ENCODE data around the gene ADCY10.

Gene ADCY10

DNA sequence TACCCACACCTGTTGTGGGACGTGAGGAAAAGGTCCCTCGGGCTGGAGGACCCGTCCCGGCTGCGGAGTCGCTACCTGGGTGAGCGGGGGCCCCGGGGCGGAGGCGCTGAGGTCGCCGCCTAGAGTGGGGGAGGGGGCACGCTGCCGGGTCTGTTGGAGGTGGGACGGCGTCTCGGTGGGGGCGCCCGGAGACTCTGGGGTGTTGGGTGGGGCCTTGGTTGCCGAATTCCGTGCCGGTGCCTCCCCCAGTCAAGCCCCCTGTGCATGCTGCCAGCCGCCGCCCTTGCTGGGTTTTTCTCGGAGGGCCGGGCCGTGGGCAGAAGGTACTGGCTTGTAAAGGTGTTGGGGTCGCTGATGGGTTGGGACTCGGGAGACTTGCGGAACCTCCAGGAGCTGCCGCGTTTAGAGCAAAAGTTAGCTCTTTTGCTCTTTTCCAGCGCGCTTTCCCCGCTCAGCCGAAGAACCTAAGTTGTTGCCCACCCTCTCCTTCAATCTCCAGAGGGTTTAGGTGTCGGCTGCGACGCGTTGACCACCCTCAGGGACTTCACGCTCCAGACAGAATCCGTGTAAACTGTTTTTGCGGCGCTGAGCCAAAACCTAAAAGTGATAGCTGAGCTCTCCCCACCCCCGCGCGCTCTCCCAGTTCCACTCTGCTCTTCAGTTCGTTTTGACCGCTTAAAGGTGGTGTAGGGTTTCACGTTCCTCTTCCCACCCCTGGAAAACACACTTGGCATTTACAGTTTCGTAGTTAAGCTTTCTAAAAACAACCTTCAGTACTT, 23.2 kb upstream of the ADCY10 start, which contains the start of gene MPC2:
TSS of gene MPC2 (minus strand) at position 143 of the 779 bp plus-strand sequence. CDS start 1,231 bp downstream, outside the sequence.
- H3K4me1 ChIP-seq (ENCODE audit: control insufficient read depth, low read depth, low read length): no peaks in the 10 kb centered on the region
- H3K23ac ChIP-seq (ENCODE audit: low read length): peak within 1 kb of the TSS; percentile 24
- H2AK5ac ChIP-seq (ENCODE audit: low read length): no peak within 1 kb of the TSS
- H4K8ac ChIP-seq (ENCODE audit: low read depth, low read length): no peak within 1 kb of the TSS
- WGBS (ENCODE audit: extremely low coverage, insufficient coverage, low lambda C conversion rate): no CpG with 5 or more reads among the region's 51 CpGs
- H2BK5ac ChIP-seq (ENCODE audit: low read length): peak within 1 kb of the TSS; percentile 57
- peak within 1 kb of the TSS; percentile 94 for H3K56ac ChIP-seq (ENCODE audit: low read length)
- no peak within 1 kb of the TSS for H4K5ac ChIP-seq (ENCODE audit: low read length)
- H3K79me2 ChIP-seq (ENCODE audit: control insufficient read depth, insufficient read depth, low read length): peaks cover 35% of the 10 kb centered on the region
- H3K9ac ChIP-seq (ENCODE audit: low read length): peak within 1 kb of the TSS; percentile 83
- peak; percentile 88 for DNase-seq
- peak within 1 kb of the TSS; percentile 98 for H3K4ac ChIP-seq (ENCODE audit: low read depth, low read length)
- H3K27ac ChIP-seq (ENCODE audit: low read depth, low read length): peak within 1 kb of the TSS; percentile 95
- H3K36me3 ChIP-seq (ENCODE audit: control insufficient read depth, insufficient read depth, low read length): no peaks in the 10 kb centered on the region
- peak within 1 kb of the TSS; percentile 57 for H3K4me2 ChIP-seq (ENCODE audit: low read length)
- H3K27me3 ChIP-seq (ENCODE audit: insufficient read depth, low read length, poor library complexity): no peaks in the 10 kb centered on the region
- H3K4me3 ChIP-seq (ENCODE audit: low read length): peak within 1 kb of the TSS; percentile 50
- no peak within 1 kb of the TSS for H2BK15ac ChIP-seq (replicated peaks; ENCODE audit: low read depth)
- H3K79me1 ChIP-seq (ENCODE audit: low read length): no peaks in the 10 kb centered on the region
- peak within 1 kb of the TSS; percentile 51 for H2BK120ac ChIP-seq (ENCODE audit: low read depth, low read length)
- peak within 1 kb of the TSS; percentile 81 for H3K18ac ChIP-seq (ENCODE audit: low read length)

DNA sequence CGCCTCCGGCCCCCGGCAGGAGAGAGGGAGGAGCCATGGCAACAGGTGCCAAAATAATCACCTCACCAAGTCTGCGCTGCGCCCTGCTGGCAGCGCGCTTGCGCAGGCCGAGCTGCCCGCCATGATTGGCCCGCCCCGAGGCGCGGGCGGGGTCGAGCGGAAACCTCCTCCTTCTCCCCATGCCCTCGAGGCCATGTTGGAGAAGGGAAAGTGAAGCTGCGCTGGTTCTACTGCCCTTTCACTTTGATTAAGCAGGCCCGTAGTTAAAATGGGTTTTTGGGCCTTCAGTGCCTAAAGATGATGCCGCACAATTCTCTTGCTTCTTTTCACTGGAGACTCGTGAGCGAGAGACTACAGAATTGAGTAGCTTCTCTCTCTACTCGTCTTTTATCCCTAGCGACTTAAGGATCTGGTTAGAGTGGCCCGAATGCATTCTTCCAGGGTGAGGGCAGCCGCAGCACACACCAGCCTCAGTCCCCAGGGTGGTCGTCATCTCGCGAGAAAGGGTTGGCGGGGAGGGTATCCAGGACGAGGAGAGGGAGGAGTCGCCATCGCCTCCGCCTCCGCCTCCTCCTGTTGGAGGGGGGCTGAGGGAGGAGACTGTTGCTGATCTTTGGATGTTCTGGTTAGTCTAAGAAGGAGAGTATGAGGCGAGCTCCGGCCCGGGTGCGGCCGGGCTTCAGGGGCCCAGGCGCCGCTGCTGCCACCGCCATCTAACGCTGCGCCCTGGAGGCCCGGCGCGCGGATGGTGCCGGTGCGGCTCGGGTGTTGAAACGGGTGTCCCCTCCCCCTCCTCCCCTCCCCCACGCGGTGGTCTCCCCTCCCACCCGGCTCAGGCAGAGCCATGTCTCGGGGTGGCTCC, 22.4 kb upstream of the ADCY10 start, which contains the start of gene DCAF6:
TSS of gene DCAF6 (plus strand) at position 616 of the 862 bp plus-strand sequence. CDS start at position 845, 229 bp downstream.
- peak within 1 kb of the TSS; percentile 98 for H3K4ac ChIP-seq (ENCODE audit: low read depth, low read length)
- no peak within 1 kb of the TSS for H4K5ac ChIP-seq (ENCODE audit: low read length)
- H3K4me3 ChIP-seq (ENCODE audit: low read length): peak within 1 kb of the TSS; percentile 76
- H3K18ac ChIP-seq (ENCODE audit: low read length): peak within 1 kb of the TSS; percentile 81
- H3K27me3 ChIP-seq (ENCODE audit: insufficient read depth, low read length, poor library complexity): no peaks in the 10 kb centered on the region
- peak within 1 kb of the TSS; percentile 84 for H3K9ac ChIP-seq (ENCODE audit: low read length)
- no peaks in the 10 kb centered on the region for H3K4me1 ChIP-seq (ENCODE audit: control insufficient read depth, low read depth, low read length)
- no CpG with 5 or more reads among the region's 58 CpGs for WGBS (ENCODE audit: extremely low coverage, insufficient coverage, low lambda C conversion rate)
- no peak within 1 kb of the TSS for H4K8ac ChIP-seq (ENCODE audit: low read depth, low read length)
- DNase-seq: peak; percentile 99
- no peaks in the 10 kb centered on the region for H3K79me1 ChIP-seq (ENCODE audit: low read length)
- H2AK5ac ChIP-seq (ENCODE audit: low read length): no peak within 1 kb of the TSS
- no peak within 1 kb of the TSS for H2BK15ac ChIP-seq (replicated peaks; ENCODE audit: low read depth)
- peak within 1 kb of the TSS; percentile 24 for H3K23ac ChIP-seq (ENCODE audit: low read length)
- H3K36me3 ChIP-seq (ENCODE audit: control insufficient read depth, insufficient read depth, low read length): no peaks in the 10 kb centered on the region
- peak within 1 kb of the TSS; percentile 88 for H3K4me2 ChIP-seq (ENCODE audit: low read length)
- H2BK120ac ChIP-seq (ENCODE audit: low read depth, low read length): peak within 1 kb of the TSS; percentile 51
- H3K79me2 ChIP-seq (ENCODE audit: control insufficient read depth, insufficient read depth, low read length): peaks cover 27% of the 10 kb centered on the region
- peak within 1 kb of the TSS; percentile 94 for H3K56ac ChIP-seq (ENCODE audit: low read length)
- peak within 1 kb of the TSS; percentile 95 for H3K27ac ChIP-seq (ENCODE audit: low read depth, low read length)
- peak within 1 kb of the TSS; percentile 57 for H2BK5ac ChIP-seq (ENCODE audit: low read length)

DNA sequence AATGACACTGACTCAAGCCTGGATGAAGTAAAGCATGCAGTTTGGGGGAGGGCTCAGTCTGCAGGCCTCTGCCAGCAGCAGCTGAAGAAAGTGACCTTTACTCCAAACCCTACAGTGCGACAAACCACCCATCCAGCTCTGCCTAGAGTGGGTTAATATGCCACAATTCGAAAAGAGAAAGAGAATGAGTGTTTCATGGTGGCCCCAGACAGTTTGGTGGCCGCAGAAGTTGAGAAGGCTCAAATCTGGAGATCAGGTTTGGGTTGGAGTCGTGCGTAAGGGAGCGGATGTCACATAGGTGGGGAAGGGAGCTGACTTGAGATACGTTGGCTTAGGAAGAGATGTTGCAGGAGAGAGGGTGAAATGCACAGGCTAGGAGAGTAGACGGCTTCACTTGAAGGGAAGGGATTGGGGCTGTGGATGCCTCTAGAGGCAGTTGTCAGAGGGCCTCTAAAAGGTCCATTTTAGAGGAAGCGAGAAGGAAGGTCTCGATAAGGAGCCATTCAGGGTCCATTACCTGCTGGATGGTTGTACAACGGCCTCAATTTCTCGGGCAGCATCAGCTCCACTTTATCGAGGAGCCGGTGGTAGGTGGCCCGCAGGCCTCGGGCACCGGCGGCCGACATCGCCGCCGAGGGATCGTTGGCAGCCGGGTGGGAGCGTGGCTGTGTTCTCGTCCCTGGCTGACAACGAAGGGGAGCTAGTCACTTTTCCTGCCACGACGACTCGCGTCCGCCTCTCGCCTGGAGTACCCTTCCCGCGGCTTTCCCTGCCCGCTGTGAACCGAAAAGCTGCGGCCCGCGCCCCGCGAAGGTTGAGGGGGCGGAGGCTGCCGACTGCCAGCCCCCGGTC, 21.5 kb upstream of the ADCY10 start:
- Histone ChIP-seq H3K27me3 (ENCODE audit: insufficient read depth, low read length, poor library complexity) (no peaks in the 10 kb centered on the region), H3K56ac (ENCODE audit: low read length) (peak overlapping the region; percentile 80), H3K18ac (ENCODE audit: low read length) (no peak overlapping the region), H4K5ac (ENCODE audit: low read length) (no peak overlapping the region), H3K4ac (ENCODE audit: low read depth, low read length) (no peak overlapping the region), H2BK15ac (replicated peaks; ENCODE audit: low read depth) (no peak overlapping the region), H3K9ac (ENCODE audit: low read length) (peak overlapping the region; percentile 84), H3K4me1 (ENCODE audit: control insufficient read depth, low read depth, low read length) (no peaks in the 10 kb centered on the region), H2BK120ac (ENCODE audit: low read depth, low read length) (no peak overlapping the region), H2BK5ac (ENCODE audit: low read length) (no peak overlapping the region), H3K79me1 (ENCODE audit: low read length) (no peaks in the 10 kb centered on the region), H2AK5ac (ENCODE audit: low read length) (no peak overlapping the region), H4K8ac (ENCODE audit: low read depth, low read length) (no peak overlapping the region), H3K4me2 (ENCODE audit: low read length) (peak overlapping the region; percentile 88), H3K23ac (ENCODE audit: low read length) (no peak overlapping the region), H3K4me3 (ENCODE audit: low read length) (peak overlapping the region; percentile 76), H3K79me2 (ENCODE audit: control insufficient read depth, insufficient read depth, low read length) (peaks cover 21% of the 10 kb centered on the region), H3K27ac (ENCODE audit: low read depth, low read length) (no peak overlapping the region), H3K36me3 (ENCODE audit: control insufficient read depth, insufficient read depth, low read length) (no peaks in the 10 kb centered on the region)
- no CpG with 5 or more reads among the region's 45 CpGs for WGBS (ENCODE audit: extremely low coverage, insufficient coverage, low lambda C conversion rate)
- peak; percentile 82 for DNase-seq

DNA sequence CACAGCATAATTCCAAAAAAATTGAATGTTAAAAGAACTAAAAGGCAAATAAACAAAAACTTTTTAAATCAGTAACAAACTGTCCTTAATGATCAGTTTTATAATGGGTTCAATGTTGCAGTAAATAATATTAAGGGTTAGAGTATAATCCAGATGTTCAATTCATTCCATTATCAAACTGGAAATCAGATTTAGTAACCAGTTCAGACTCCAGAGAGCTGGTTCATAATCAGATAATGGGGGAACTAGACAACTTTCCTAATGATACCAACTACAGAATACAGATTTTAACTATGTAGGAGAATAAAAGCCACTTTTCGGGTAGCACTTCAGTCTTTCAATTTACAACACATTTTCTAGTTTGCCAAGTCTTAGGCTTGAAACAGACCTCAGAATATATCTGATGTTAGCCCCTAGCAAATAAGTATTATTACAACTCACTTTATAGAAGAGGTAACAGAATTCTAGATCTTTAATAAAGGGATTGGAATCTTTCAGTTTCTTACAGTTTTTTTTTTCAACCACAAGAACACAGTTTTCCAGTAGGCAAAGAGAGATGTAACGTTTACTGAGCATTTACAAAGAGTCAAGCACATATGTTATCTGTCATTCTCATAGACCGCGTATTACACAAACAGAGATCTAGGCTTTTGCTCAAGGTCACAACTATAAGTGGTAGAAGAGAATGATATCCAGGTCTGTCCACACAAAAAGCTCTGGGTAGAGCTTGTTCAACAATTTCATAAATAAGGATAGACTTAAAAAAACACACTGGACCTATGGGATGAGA, 20.7 kb upstream of the ADCY10 start:
- no peak overlapping the region for H2AK5ac ChIP-seq (ENCODE audit: low read length)
- H3K27me3 ChIP-seq (ENCODE audit: insufficient read depth, low read length, poor library complexity): no peaks in the 10 kb centered on the region
- H3K23ac ChIP-seq (ENCODE audit: low read length): no peak overlapping the region
- peak overlapping the region; percentile 76 for H3K4me3 ChIP-seq (ENCODE audit: low read length)
- peak overlapping the region; percentile 88 for H3K4me2 ChIP-seq (ENCODE audit: low read length)
- DNase-seq: no peak
- no peak overlapping the region for H3K4ac ChIP-seq (ENCODE audit: low read depth, low read length)
- H3K18ac ChIP-seq (ENCODE audit: low read length): no peak overlapping the region
- peaks cover 18% of the 10 kb centered on the region for H3K79me2 ChIP-seq (ENCODE audit: control insufficient read depth, insufficient read depth, low read length)
- H4K8ac ChIP-seq (ENCODE audit: low read depth, low read length): no peak overlapping the region
- no peak overlapping the region for H2BK15ac ChIP-seq (replicated peaks; ENCODE audit: low read depth)
- no peak overlapping the region for H3K27ac ChIP-seq (ENCODE audit: low read depth, low read length)
- no peaks in the 10 kb centered on the region for H3K4me1 ChIP-seq (ENCODE audit: control insufficient read depth, low read depth, low read length)
- H2BK5ac ChIP-seq (ENCODE audit: low read length): no peak overlapping the region
- WGBS (ENCODE audit: extremely low coverage, insufficient coverage, low lambda C conversion rate): no CpG with 5 or more reads among the region's 4 CpGs
- no peak overlapping the region for H4K5ac ChIP-seq (ENCODE audit: low read length)
- peak overlapping the region; percentile 84 for H3K9ac ChIP-seq (ENCODE audit: low read length)
- H3K36me3 ChIP-seq (ENCODE audit: control insufficient read depth, insufficient read depth, low read length): no peaks in the 10 kb centered on the region
- no peak overlapping the region for H2BK120ac ChIP-seq (ENCODE audit: low read depth, low read length)
- peak overlapping the region; percentile 80 for H3K56ac ChIP-seq (ENCODE audit: low read length)
- H3K79me1 ChIP-seq (ENCODE audit: low read length): no peaks in the 10 kb centered on the region

DNA sequence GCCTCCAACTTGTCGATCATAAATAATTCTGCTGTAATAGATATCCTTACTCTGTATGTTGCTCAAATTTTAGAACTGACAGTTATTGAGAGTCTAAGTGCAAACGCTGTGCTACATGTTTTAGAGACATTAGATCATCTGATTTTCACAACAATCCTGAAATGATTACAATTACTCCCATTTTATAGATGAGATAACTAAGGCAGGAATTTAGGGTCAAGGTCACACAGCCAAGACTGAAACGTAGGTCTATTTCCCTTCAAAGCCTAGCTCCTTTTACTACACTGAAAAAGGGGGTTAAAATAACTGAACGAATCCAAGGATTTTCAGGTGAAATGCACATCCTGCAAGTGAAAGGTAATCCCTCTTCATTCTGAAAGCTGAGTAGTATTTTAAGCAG, 19.9 kb upstream of the ADCY10 start:
- Histone ChIP-seq H3K27ac (ENCODE audit: low read depth, low read length) (no peak overlapping the region), H4K8ac (ENCODE audit: low read depth, low read length) (no peak overlapping the region), H3K79me2 (ENCODE audit: control insufficient read depth, insufficient read depth, low read length) (peaks cover 13% of the 10 kb centered on the region), H3K56ac (ENCODE audit: low read length) (no peak overlapping the region), H2AK5ac (ENCODE audit: low read length) (no peak overlapping the region), H3K79me1 (ENCODE audit: low read length) (no peaks in the 10 kb centered on the region), H2BK120ac (ENCODE audit: low read depth, low read length) (no peak overlapping the region), H3K18ac (ENCODE audit: low read length) (no peak overlapping the region), H4K5ac (ENCODE audit: low read length) (no peak overlapping the region), H3K9ac (ENCODE audit: low read length) (no peak overlapping the region), H3K4me1 (ENCODE audit: control insufficient read depth, low read depth, low read length) (no peaks in the 10 kb centered on the region), H2BK5ac (ENCODE audit: low read length) (no peak overlapping the region), H3K4ac (ENCODE audit: low read depth, low read length) (no peak overlapping the region), H2BK15ac (replicated peaks; ENCODE audit: low read depth) (no peak overlapping the region), H3K36me3 (ENCODE audit: control insufficient read depth, insufficient read depth, low read length) (no peaks in the 10 kb centered on the region), H3K4me3 (ENCODE audit: low read length) (no peak overlapping the region), H3K4me2 (ENCODE audit: low read length) (no peak overlapping the region), H3K23ac (ENCODE audit: low read length) (no peak overlapping the region), H3K27me3 (ENCODE audit: insufficient read depth, low read length, poor library complexity) (no peaks in the 10 kb centered on the region)
- DNase-seq: no peak
- WGBS (ENCODE audit: extremely low coverage, insufficient coverage, low lambda C conversion rate): no CpG with 5 or more reads among the region's 4 CpGs
